ENCODE data around the gene RUBCNL.

DNA sequence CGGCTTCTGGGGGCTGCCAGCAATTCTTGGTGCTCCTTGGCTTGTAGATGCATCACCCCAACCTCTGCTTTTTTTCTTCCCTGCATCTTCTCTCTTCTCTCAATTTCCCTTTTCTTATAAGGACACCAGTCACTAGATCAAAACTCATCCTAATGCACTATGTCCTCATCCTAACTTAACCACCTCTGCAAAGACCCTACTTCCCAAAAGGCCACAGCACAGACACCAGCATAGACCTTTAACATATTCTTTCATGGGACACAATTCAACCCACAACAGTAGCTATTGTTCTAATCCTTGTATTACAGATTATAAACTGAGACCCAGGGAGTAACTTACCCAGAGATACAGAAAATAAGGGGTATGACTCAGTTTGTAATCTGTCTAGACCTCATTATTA, 47.0 kb downstream of the RUBCNL start:
- TF ChIP-seq ZNF274 (IDR thresholded peaks at IDR 0.05; ENCODE audit: low read depth, low read length) (no peak), YY1 (IDR thresholded peaks at IDR 0.05; ENCODE audit: insufficient read depth, insufficient read length) (no peak), SUZ12 (IDR thresholded peaks at IDR 0.05; ENCODE audit: extremely low read depth, insufficient read depth, insufficient read length) (no peak)

Data from NT2/D1 (cell line).